GM19455 (cell line): ENCODE results near the gene SLC5A1.
"Not testable (repeated sequence)": the region's sequence is repeated elsewhere in the genome, so short reads cannot be mapped to it uniquely, and the experiment has no call there.

Experiments
- ATAC-seq: cut with Tn5 transposase; IDR thresholded peaks from one replicate; pipeline ENCODE4 v1.9.1; 2021; ENCODE audit not compliant: unreplicated experiment

Gene SLC5A1

DNA sequence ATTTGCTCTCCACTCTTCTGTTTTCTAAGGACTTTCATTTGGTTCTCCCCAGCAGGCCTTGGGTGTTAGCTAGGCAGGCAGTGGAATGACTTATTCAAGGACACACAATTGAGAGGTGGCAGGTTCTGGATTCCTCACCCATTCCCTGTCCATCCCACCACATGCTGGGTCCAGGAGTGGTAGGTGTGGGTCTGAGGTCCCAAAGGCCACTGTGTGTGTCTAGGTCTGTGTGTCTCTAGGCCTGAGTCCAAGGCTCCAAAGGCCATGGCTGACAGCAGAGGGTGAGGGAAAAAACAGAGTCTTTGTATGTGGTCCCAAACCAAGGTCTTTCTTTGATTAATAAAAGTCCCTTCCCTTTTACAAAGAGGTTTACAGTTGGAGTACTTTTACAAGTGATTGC is 40.8 kb downstream of the SLC5A1 start:
- ATAC-seq = no peak

DNA sequence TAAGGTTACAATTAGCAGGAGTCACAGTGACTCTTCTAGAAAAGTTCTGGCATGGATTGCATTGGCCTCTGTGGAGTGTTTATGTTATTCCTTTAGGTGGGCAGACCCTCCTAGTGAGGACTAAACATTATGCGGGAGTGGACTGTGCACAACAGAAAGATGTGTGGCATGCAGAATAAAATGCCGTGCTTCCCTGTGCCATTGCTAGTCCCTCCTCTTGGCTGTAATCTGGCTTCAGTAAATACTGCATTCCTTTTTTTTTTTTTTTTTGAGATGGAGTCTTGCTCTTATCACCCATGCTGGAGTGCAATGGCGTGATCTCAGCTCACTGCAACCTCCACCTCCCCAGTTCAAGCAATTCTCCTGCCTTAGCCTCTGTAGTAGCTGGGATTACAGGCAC is 45.0 kb downstream of the SLC5A1 start:
- no peak for ATAC-seq

- ATAC-seq = no peak
These were observed 54.0 kb downstream of the SLC5A1 start for GRCh38 chr22:32097018-32097417.

GRCh38 chr22:32097881-32098499 is 54.9 kb downstream of the SLC5A1 start:
- ATAC-seq = no peak

DNA sequence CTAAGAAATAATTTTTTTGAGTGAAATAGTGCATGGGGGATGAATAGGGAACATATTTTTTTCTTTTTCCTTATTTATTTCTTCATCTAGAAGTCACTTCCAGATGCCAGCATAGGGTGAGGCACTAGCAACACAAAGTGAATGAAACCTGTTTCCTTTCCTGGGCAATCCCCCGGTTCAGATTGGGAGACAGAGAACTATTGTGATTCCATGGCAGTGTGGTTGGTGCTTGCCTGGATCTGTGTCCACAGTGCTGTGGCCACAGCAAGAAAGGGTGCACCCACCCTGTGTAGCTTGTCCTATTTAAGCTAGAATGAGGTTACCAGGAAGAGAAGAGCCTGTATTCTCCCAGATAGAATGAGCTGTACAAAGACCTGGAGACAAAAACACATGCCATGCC is 57.6 kb downstream of the SLC5A1 start:
- no peak for ATAC-seq

GRCh38 chr22:32103658-32104315 is 60.7 kb downstream of the SLC5A1 start:
- ATAC-seq = no peak

DNA sequence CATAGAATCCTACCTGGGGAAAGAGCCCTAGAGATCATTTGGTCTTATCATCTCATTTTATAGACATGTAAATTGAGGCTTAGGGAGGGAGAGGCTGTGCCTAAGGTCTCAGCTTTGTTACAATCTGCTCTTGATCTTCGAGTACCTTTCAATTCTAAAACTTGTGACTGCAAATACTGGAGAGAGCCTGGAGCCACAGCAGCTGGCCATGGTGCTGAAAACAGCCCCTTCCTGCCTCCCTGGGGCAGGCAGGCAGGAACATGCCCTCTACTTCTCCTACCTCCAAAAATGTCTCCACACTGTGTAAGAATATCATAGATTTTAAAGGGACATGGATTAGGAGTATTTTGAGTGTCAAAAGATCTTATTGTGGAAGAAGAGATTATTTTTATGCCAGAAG is 63.9 kb downstream of the SLC5A1 start:
- no peak for ATAC-seq

DNA sequence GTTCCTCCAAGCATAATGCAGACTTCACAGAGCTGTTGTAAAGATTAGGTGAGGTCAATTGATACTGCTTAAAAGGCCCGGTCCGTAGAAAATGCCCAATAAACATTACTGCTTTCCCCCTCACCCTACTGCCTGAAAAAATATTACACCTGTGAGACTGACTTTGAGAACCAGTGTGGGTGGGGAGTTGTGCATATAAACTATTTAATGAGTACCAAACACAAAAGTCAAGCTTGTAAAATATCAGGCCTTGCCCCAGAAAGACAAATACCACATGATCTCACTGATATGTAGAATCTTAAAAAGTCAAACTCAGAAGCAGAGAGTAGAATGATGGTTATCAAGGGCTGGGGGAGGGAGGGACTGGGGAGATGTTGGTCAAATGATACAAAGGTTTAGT is 69.3 kb downstream of the SLC5A1 start:
- ATAC-seq = no peak

GRCh38 chr22:32119568-32120235 is 76.6 kb downstream of the SLC5A1 start:
- ATAC-seq = no peak

- no peak for ATAC-seq
These were observed 77.5 kb downstream of the SLC5A1 start for GRCh38 chr22:32120603-32121002.

DNA sequence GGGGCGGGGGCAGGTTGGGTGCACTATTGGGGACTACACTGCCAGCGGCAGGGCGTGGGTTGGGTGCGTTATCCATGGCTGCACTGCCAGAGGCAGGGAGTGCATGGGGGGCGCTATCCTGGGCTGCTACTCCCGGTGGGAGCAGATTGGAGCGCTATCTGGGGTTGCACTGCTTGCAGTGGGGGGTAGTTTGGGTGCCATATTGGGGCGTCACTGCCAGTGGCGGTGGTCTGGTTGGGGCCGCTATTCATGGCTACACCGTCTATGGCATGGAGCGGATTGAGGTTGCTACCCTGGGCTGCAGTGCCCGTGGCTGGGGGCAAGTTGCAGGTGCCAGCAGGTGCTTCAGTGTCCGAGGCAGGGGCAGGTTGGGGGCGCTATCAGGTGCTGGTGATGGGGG is 79.8 kb downstream of the SLC5A1 start:
- ATAC-seq = no peak

GRCh38 chr22:32123657-32124056 is 80.6 kb downstream of the SLC5A1 start:
- ATAC-seq = no peak

DNA sequence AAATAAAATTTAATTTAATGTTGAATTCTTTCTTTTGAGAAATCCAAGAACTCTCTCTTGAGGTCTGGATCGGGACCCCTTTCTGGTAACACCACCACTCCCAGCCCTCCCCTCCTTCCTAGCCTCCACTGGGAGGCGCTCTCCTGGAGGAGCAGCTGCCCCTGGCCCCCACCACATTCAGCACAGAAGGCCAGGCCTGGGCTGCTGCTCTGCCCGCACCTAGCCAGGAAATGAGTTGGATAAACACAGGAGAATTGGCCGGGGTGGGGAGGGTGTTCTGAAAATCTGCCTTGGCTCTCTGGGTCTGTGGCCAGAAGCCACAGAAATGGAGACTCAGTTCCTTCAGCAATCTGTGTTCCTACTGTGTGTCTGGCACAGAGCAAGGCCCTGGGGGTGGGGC is 84.8 kb downstream of the SLC5A1 start:
- ATAC-seq = no peak

GRCh38 chr22:32130464-32130863 is 87.4 kb downstream of the SLC5A1 start:
- ATAC-seq = no peak

DNA sequence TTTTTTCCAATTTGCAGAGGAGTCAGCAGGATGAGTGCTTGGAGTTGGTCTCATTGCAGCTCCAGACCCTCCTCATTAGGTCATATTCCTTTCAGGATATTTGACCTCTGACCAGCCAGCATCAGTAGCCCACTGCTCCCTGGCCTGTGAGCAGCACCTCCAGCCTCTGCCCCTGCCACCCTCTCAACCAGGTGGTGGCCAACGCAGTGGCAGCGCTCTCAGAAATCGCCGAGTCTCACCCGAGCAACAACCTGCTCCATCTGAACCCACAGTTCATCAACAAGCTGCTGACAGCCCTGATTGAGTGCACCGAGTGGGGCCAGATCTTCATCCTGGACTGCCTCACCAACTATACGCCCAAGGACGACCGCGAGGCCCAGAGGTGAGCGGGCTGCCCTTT is 89.1 kb downstream of the SLC5A1 start:
- ATAC-seq = no peak

DNA sequence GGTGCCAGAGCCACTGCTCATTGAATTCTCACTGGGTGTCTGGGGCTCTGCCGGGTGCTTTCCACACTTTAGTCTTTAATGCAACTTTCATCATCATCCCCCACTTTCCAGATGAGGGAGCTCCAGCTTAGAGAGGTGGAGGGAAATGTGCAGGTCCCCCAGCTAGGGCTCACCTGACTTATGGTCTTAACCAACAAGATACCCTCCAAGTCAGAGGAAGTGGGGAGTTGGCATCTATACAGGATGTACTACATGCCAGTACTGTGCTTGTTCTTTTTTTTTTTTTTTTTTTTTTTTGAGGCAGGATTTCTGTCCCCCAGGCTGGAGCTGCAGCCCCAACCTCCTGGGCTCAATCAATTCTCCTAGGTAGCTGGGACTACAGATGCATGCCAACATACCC is 89.7 kb downstream of the SLC5A1 start:
- ATAC-seq = no peak

GRCh38 chr22:32134796-32135195 is 91.7 kb downstream of the SLC5A1 start:
- ATAC-seq = not testable (repeated sequence)

DNA sequence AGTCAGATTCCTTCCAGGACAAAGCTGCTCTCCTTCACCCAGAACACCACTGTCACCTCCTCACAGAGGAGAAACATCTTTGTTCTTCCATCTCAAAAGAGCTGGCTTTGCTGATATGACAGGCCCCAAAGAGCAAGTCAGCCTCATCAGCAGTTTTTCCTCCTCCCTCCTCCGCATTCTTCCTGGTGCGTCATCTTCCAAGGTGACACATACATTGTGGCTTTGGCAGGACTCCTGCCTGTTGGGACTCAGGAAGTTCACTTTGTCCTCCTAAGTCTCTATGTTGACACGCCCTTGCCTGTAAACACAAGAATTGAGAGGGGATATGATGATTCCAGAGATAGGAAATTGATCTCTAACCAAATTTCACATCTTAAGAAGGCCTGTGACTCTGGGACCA is 92.9 kb downstream of the SLC5A1 start:
- not testable (repeated sequence) for ATAC-seq

- ATAC-seq = not testable (repeated sequence)
These were observed 93.8 kb downstream of the SLC5A1 start for GRCh38 chr22:32136881-32137280.

GRCh38 chr22:32137731-32138324 is 94.8 kb downstream of the SLC5A1 start:
- ATAC-seq = not testable (repeated sequence)

DNA sequence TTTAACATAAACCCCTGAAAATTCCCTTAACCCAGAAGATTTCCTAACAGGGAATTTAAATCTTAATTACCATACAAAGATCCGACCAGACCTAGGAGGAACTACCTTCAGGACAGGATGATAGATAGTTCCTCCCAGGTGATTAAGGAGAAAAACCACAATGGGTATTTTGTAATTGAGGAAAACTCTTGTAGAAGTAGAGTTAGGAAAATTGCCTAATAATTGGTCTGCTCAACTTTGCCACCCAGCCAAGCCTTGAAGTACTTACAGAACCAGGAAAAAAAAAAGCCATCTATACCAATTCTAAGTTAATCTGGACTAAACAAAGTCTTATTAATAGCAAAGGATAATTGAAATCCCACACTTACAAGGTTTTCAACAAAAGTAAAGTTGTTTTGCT is 95.5 kb downstream of the SLC5A1 start:
- ATAC-seq = not testable (repeated sequence)

GRCh38 chr22:32140688-32141087 is 97.6 kb downstream of the SLC5A1 start:
- not testable (repeated sequence) for ATAC-seq
